ENCODE data around the gene CRACR2A. TPM values are rescaled to one million over a fixed set of nuclear protein-coding genes. Genes with fewer than 3 reads are reported as not detected.

Gene CRACR2A
- total and polyA plus RNA-seq, 9 of the 15 experiments (the other 6 are each of a cell fraction or from before 2014, with no cell fraction given): 2.1 to 15.1 (median 10.4) TPM

DNA sequence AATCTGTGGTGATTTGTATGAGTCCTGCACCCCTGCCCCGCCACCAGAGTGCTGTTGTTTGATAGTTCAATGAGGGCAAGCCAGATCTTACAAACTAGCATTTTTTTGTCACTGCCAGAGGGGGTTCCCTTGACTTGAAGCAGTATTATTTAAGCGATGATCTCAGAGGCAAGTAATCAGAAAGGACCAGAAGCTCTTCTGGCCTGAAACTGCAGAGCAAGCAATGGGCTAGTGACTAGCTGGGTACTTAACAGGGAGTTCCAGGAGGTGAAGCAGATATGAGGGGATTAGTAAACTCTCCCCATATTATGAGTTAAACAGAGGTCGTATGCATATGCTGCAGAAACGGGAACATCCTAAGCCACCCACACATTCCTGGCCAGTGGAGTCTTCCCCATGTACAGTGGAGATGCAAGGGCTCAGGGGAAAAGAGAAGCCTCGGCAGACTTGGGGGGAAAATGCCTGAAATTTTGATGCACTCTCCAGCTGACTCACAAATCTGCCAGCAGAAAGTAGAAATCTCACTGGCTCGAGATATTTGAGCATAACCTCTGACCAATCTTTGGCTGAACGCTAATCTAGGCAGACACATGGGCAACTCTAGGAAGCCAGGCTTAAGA, 8.3 kb upstream of the CRACR2A start:
- Histone ChIP-seq H3K9me3 (replicated peaks; ENCODE audit: control insufficient read depth, insufficient read depth, low read depth, low read length) (no peaks in the 10 kb centered on the region), H3K9ac (ENCODE audit: insufficient read depth in 1 of 2, low read depth in 2 of 2, low read length in 2 of 2) (no peak overlapping the region), H3K79me2 (ENCODE audit: control insufficient read depth, insufficient read depth, low read length) (no peaks in the 10 kb centered on the region), H3K27ac (ENCODE audit: extremely low read depth, low read depth, low read length) (no peak overlapping the region), H3K9me1 (ENCODE audit: control insufficient read depth, insufficient read depth, low read length) (no peaks in the 10 kb centered on the region), H3K27me3 (ENCODE audit: control insufficient read depth in 2 of 2, insufficient read depth in 2 of 2, low read length in 2 of 2) (no peaks in the 10 kb centered on the region; a peak in 1 of 5 replicates), H3K36me3 (ENCODE audit: control insufficient read depth, insufficient read depth, low read length) (no peaks in the 10 kb centered on the region), H3K4me1 (replicated peaks in 1 of 2; ENCODE audit: control insufficient read depth in 2 of 2, insufficient read depth in 2 of 2, low read length in 2 of 2) (no peaks in the 10 kb centered on the region), H4K20me1 (replicated peaks; ENCODE audit: control insufficient read depth, insufficient read depth, low read length) (no peaks in the 10 kb centered on the region), H2AFZ (ENCODE audit: low read depth, low read length) (no peak overlapping the region), H3K4me3 (no peak overlapping the region), H3K4me2 (ENCODE audit: insufficient read depth, low read length) (no peak overlapping the region)
- FAIRE-seq (no peak), ATAC-seq (no peak), DNase-seq (ENCODE audit: extremely low read depth in 1 of 4, low spot score in 3 of 4) (no peak)
- in situ Hi-C loops (cut with MboI) (no loop called here), intact Hi-C loops (cut with micrococcal nuclease) (no loop called here)
- peak; percentile 12; the same call in 1 of the 2 replicates for TF ChIP-seq TAL1 (IDR thresholded peaks at IDR 0.05)
- TF ChIP-seq TSC22D4 (tag; IDR thresholded peaks at IDR 0.05): no peak
- no peak for TF ChIP-seq NR2F6 (CRISPR knock-in tag; IDR thresholded peaks at IDR 0.05)
- TF ChIP-seq HMBOX1 (IDR thresholded peaks at IDR 0.05): peak; percentile 56; the same call in 1 of the 2 replicates
- no peak for TF ChIP-seq RBM25 (IDR thresholded peaks at IDR 0.05; ENCODE audit: low read depth, low read length, severe bottlenecking)
- TF ChIP-seq CBFA2T2 (conservative IDR thresholded peaks at IDR 0.05): 0 out of 2 replicates have a peak, but pooled peaks have one; percentile 3
- 0% methylated on average over 6 of the region's 7 CpGs for WGBS (ENCODE audit: insufficient coverage, low coverage, missing lambda C conversion rate)
- BruUV-seq (replicated peaks): no TSS peak
- CTCF ChIA-PET (ENCODE audit: low intra/inter-chr PET ratio): no interaction called here
- POLR2A ChIA-PET: no interaction called here

All from K562 (cell line).